GM06990 (cell line): ENCODE measurements around the gene FBXW4.

Experiments used
- DNase-seq: peaks from one replicate; pipeline ENCODE4 v3.0.0-alpha.2; 2011; ENCODE audit not compliant: insufficient read length; ENCODE audit errors: extremely low read depth
- H3K27me3 ChIP-seq: replicated peaks from 2 replicates; pipeline ENCODE4 v1.6.0; 2011; ENCODE audit warnings: low read length; ENCODE audit not compliant: control insufficient read depth, insufficient read depth
- H3K36me3 ChIP-seq: 2 replicates; pipeline ENCODE4 v1.5.1; 2011; ENCODE audit warnings: low read length; ENCODE audit not compliant: control insufficient read depth, insufficient read depth
- H3K4me3 ChIP-seq: replicated peaks from 2 replicates; pipeline ENCODE4 v1.5.1; 2011; ENCODE audit warnings: low read depth, mild to moderate bottlenecking, control low read depth, low read length
- CTCF ChIP-seq: IDR thresholded peaks from 2 replicates; pipeline ENCODE4 v1.5.1; 2011; ENCODE audit warnings: low read length, control low read depth, mild to moderate bottlenecking, inconsistent platforms; ENCODE audit not compliant: insufficient read depth, poor library complexity, severe bottlenecking

FBXW4 gene

GRCh38 chr10:101619983-101620382 is 75.0 kb downstream of the FBXW4 start:
- TF ChIP-seq CTCF, result no peak
- no peaks in the 10 kb centered on the region for H3K27me3 ChIP-seq
- no peak for DNase-seq
- H3K36me3 ChIP-seq, result peaks cover 10% of the 10 kb centered on the region
- H3K4me3 ChIP-seq, result no peak overlapping the region

- Histone ChIP-seq H3K27me3 (no peaks in the 10 kb centered on the region), H3K36me3 (peaks cover 8% of the 10 kb centered on the region), H3K4me3 (no peak overlapping the region)
- DNase-seq, result no peak
- no peak for TF ChIP-seq CTCF
These were observed 76.1 kb downstream of the FBXW4 start for GRCh38 chr10:101618871-101619270.

DNA sequence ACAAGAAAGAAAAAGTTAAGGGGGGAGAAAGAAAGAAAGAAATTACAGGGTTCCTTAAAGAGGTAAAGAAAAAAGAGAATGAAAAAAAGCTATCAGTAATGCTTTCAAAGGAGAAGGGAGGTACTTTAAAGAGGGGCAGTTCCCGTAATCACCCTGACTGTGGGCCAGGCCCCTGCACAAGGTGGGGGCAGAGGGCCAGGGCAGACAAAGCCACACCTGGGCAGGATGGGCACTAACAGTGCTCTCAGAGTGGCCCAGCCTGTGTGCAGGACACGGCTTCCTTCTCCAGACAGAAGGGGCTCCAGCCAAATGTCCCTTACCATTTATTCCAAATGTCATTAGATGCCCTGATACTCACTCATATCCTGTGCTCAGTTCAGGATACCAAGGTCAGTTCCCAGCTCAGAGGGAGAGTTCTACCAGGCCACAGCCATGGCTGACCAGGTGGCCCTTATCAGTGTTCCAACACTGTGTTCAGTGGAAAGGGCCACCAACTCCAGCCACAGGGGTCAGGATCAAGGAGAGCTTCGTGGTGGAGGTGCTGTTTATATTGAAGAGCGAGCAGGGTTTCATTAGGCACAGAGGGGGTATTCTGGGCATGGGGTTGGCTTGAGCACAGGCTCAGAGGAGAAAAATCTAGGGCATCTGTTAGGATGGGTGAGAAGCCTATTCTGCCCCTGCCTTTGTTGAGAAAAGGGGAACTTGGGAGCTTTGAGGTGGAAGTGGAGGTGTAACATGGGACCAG is 77.0 kb downstream of the FBXW4 start:
- Histone ChIP-seq H3K27me3 (no peaks in the 10 kb centered on the region), H3K4me3 (no peak overlapping the region), H3K36me3 (peaks cover 10% of the 10 kb centered on the region)
- no peak for TF ChIP-seq CTCF
- peak; percentile 20 for DNase-seq

GRCh38 chr10:101617102-101617823 is 77.7 kb downstream of the FBXW4 start:
- Histone ChIP-seq H3K27me3 (no peaks in the 10 kb centered on the region), H3K36me3 (peaks cover 12% of the 10 kb centered on the region), H3K4me3 (no peak overlapping the region)
- DNase-seq, result peak; percentile 67
- no peak for TF ChIP-seq CTCF

DNA sequence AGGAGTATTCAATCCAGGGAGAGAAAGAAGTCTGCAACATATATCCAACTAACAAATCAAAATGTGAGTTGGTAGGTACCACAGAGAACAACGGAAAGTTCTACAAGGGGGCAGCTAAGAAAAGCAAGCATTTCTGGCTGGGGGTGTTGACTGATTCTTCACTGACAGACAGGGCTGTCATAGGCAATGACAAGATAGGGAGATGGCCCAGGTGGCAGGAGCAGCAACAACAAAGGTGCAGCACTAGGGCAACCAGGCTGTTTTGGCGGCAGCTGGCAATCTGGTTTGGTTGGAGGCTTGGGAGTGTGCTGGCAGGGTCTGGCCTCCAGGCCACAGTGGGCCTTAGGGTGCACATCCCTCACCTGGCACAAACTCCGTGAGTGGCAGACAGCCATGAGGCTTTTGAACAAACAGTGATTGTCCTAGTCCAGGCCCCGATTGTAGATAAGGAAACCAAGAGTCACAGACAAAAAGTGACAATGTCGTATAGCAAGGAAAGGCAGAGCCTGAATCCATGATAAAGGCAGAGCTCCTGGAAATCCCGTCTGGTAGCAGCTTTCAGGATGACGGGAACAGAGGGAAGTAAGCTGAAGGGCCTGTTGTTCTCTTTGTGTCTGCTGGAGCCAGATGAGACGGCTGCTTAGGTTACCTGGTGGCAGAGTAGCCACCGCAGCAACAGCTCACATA is 78.4 kb downstream of the FBXW4 start:
- Histone ChIP-seq H3K27me3 (no peaks in the 10 kb centered on the region), H3K4me3 (no peak overlapping the region), H3K36me3 (peaks cover 16% of the 10 kb centered on the region)
- no peak for TF ChIP-seq CTCF
- no peak for DNase-seq
